Measurements from ENCODE around the gene PRPH.
A peak's percentile ranks its signal among the peaks of the same experiment; 100 is the strongest.

PRPH gene

DNA sequence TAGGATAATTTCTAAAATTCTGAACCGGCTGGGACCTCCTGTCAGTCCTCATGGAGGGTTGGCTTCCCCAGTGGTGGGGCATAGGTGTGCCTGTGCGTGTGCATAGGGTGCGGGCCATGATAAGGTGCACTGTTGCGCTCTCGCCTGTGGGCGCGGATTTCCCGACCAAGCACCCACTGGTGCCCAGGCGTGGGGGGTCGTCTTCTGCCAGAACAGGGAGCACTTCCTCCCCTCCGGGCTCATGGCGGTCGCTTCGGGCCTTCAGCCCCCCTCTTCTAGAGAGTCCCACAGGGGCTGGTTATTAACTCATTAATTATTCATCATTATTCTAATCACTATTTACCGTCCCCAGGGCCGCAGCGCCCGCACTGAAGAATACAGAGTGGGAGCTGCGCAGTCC is 39.3 kb downstream of the PRPH start:
- no peak for DNase-seq

DNA sequence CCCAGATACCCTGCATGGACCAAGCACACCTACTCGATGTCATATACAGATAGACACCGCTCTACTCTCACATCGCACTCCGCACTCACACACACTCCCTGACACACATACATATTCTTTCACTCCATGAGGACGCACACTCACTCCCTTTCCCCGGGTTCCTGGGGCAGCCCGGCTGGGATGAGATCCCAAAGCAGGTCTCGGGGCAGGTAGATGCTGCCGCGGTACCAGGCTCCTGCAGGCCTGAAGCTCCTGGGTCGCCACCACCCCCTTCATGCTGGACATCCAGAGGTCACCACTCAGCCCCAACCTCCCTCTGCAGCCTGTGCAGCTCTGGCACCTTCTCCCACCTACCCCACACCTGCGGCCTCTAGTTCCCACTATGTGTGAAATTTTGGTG is 39.7 kb downstream of the PRPH start:
- DNase-seq = no peak

GRCh38 chr12:49335118-49335954 is 40.4 kb downstream of the PRPH start:
- no peak for DNase-seq

GRCh38 chr12:49335955-49336644 is 41.2 kb downstream of the PRPH start:
- DNase-seq = no peak

DNA sequence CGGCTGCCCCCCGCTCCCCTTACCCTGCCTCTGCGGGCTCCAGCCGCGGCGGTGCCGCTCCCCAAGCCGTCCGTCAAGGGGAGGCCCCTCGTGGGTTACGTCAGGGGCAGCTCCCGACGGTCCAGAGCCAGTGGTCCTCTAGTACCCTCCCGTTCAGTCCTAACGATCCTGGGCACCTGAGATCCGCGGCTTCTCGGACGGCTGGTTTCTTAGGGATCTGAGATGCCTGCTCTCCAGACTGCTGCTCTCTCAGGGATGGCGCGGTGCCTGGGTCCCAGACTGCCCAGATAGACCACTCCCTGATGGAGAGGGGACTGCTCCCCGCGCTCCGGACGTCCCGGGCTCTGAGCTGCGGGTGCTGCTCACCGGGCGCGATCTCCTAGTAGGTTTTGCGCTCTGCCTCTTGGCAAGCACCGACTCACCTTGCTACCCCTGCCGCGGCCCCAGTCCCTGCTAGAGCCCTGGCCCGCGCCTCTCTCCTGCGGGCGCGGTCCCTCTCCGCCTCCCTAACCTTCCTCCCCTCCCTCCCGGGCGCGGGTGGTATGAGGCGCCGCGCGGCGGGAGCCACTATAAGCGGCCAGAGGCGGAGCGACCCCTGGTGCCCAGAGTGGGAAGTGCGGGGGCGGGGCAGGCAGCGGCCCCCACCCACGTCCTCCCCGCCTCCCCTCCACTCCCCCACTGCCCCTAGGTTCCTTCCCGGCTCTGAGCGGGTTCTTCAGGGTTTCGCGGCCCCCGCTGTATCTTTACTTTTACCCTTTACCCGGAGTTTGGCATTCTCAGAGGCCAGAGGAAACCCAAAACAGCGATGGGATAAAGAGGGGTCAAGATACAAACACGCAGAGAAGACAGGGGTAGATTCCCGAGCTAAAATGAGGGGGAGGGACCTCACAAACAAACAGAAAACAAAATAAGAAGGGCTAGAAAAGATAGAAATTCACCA is 42.0 kb downstream of the PRPH start, which contains the start of gene C1QL4:
TSS of gene C1QL4 (minus strand) at position 544 of the 940 bp plus-strand sequence. CDS start 711 bp downstream, outside the sequence.
- peak; percentile 58 for DNase-seq

GRCh38 chr12:49338830-49339463 is 44.0 kb downstream of the PRPH start:
- no peak for DNase-seq

DNA sequence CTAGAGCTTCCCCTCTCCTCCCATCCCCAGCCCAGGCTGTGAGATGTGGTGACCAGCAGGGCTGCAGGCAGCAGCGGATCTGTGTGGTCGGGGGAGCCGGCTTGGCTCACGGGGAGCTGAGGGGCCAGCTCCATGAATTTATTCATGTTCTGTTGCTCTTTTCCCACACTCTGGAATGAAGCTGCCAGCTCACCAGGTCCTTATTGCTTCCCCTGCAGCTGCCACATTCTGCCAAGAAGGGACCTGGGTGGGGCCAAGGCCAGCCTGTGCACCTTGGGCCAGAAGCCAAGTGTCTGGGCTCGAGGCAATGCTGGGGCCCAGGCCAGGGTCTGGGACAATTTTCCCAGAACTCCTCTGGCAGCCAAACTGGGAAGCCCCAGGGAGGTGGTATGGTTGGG is 44.5 kb downstream of the PRPH start:
- DNase-seq = no peak

DNA sequence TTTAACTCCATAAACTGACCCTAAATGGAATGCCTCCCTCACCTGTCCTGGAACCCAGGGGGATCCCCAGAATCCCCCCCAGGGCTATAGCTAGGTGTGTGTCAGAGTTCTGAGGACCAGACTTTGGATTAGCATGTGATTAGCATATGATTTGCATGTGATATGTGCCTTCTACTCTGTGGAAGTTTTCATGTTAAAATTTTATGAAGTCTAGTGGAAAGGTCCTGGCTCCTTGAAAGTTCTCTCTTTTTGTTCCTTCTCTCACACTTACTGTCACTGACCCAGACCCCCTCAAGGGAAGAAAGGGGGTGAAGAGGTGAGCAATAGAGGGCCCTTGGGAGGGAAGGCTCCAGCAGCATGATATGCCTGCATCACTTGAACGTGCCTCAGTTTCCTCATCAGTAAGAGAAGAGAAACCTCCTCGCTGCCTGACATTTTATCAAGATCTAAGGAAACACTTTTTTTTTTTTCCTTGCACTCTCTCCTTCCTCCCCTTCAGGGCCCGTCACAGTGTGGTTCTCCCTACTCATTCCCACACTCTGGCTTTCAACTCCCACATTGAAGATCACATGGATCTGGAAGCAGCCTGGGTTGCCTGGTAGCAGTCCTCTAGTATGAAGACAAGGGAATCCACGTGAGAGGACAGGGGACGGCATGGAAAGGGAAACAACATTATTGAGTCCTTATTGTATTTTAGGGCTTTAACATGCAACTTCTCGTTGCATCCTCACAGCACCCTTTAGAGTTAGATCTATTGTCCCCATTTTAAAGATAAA is 45.3 kb downstream of the PRPH start:
- DNase-seq = no peak

- no peak for DNase-seq
Measured at GRCh38 chr12:49340971-49341776, 46.2 kb downstream of the PRPH start.

- DNase-seq = no peak
Measured at GRCh38 chr12:49341777-49342065, 46.8 kb downstream of the PRPH start.

GRCh38 chr12:49342066-49342913 is 47.3 kb downstream of the PRPH start:
- peak; percentile 82 for DNase-seq

GRCh38 chr12:49342914-49343731 is 48.2 kb downstream of the PRPH start:
- DNase-seq = no peak

GRCh38 chr12:49344486-49345050 is 49.6 kb downstream of the PRPH start:
- no peak for DNase-seq

GRCh38 chr12:49345051-49345824 is 50.3 kb downstream of the PRPH start:
- peak; percentile 39 for DNase-seq

DNA sequence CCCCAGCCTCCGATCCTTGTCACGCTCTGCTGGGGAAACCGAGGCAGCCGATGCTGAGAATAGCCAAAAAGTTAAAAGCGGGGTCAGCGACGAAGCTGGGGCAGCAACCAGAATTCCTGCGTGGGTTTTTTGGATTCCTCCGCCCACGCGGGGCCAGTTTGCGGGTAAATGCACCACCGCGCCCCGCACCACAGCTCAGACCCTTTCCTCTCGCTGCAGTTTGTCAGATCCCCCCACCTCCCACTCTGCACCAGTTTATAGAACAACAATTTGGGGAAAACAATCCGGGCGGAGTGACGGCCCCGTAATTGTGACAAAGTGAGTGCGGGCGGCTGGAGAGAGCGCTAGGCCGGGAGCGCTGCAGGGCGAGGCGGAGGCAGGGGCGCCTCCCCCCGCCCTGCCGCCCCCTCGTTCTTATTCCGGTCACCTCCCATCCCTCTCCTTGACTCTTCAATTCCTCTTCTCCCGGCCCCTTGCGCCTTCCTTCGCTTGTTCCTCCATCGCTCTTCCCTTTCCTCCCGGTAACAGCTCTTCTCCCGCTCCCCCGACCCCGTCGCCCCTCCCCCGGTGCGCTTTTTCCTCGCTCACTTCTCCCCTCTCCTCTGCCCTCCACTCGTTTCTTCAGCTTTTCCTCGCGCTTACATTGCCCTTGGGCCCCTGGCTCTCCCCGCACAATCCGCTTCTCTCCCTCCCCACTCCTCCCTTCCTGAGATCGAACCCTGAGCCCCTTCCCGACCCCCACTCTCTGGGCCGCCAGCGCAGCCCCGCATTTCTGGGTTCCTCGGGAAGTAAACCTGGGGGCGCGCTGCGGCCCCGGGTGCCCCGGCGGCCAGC is 51.1 kb downstream of the PRPH start:
- DNase-seq = no peak

- no peak for DNase-seq
Measured at GRCh38 chr12:49346659-49347310, 51.8 kb downstream of the PRPH start, which contains the start of gene DNAJC22. TSS of gene DNAJC22 (plus strand) at chr12:49346888. CDS start at chr12:49348873, 1,985 bp downstream.

Measured in NCI-H187 treated with DMSO at 0.1 percent for 48 hours (cell line).